ENCODE results near the gene PLCH1. TPM values are rescaled to one million over a fixed set of nuclear protein-coding genes. Genes with fewer than 3 reads are reported as not detected.
A peak's percentile ranks its signal among the peaks of the same experiment; 100 is the strongest.

The PLCH1 gene
- total RNA-seq, 1 experiment from 2014 or later, result 4.1 TPM

DNA sequence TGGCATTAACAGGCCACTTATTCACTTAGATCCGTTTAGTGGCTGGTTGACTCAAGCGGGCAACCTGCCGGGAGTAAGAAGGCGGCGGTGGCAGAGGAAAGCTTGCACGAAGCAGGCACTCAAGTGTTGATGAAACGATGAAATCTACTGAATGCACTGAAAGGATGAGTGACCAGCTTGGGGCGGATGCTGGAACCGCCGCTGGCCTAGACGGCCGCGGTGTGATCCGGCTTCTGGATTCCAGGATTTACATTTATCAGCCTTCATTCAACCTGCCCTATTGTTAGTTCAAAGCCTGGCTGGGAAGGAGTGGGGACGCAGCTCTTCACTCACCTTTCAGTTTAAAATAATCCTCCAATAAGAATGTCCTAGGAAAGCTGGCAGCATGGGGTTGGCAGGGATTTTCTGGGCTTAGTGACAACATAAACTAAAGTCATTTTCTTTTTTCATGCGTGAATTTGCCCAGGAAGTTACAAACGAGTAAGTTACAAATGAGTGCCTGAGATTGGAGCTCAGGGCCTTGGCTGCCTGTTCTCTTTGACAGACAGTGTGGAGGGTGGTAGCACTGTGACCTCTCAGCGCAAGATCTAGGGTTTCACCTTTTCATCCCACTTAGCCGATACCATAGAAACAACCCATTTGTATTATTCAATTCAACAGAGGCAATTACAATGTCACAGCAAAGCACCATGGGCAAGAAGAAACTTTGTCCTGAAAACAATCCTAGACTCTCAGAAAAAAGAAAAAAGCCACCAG, 1.1 kb upstream of the PLCH1 start:
- TF ChIP-seq EZH2 (IDR thresholded peaks at IDR 0.05; ENCODE audit: low read length, unreplicated experiment) (no peak), EZH2phosphoT487 (IDR thresholded peaks at IDR 0.05; ENCODE audit: borderline replicate concordance, low read length) (no peak)
- TF ChIP-seq, protein P1, sequence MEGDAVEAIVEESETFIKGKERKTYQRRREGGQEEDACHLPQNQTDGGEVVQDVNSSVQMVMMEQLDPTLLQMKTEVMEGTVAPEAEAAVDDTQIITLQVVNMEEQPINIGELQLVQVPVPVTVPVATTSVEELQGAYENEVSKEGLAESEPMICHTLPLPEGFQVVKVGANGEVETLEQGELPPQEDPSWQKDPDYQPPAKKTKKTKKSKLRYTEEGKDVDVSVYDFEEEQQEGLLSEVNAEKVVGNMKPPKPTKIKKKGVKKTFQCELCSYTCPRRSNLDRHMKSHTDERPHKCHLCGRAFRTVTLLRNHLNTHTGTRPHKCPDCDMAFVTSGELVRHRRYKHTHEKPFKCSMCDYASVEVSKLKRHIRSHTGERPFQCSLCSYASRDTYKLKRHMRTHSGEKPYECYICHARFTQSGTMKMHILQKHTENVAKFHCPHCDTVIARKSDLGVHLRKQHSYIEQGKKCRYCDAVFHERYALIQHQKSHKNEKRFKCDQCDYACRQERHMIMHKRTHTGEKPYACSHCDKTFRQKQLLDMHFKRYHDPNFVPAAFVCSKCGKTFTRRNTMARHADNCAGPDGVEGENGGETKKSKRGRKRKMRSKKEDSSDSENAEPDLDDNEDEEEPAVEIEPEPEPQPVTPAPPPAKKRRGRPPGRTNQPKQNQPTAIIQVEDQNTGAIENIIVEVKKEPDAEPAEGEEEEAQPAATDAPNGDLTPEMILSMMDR (conservative IDR thresholded peaks at IDR 0.05; ENCODE audit: low read depth, low read length), result no peak
- ChIA-PET CTCF (interaction anchor here (2.3 kb wide), 1 partner anchor 60 kb away, joined by 6 read pairs; the partner anchor contains the start of gene C3orf33), POLR2A (ENCODE audit: unreplicated experiment) (interaction anchor here (0.6 kb wide), 1 partner anchor 32 kb away, joined by 3 read pairs; no protein-coding TSS in a partner anchor)
- Histone ChIP-seq H3K9me2 (replicated peaks; ENCODE audit: low read length) (no peaks in the 10 kb centered on the region), H3K27ac (ENCODE audit: low read length) (peak overlapping the region; percentile 17), H3K27me3 (ENCODE audit: low read length) (no peaks in the 10 kb centered on the region), H4K20me1 (ENCODE audit: low read length) (no peaks in the 10 kb centered on the region), H3K4me1 (ENCODE audit: insufficient read depth, low read length) (peaks cover 48% of the 10 kb centered on the region), H3K9ac (ENCODE audit: low read length) (peak overlapping the region; percentile 61; the same call in 1 of the 2 replicates), H3K4me2 (ENCODE audit: low read length) (peak overlapping the region; percentile 98), H3K4me3 (ENCODE audit: low read length) (peak overlapping the region; percentile 91), H2AFZ (ENCODE audit: low read length) (peak overlapping the region; percentile 100), H3F3A (ENCODE audit: low read length, unreplicated experiment) (no peaks in the 10 kb centered on the region), H3K36me3 (ENCODE audit: low read depth, low read length) (no peaks in the 10 kb centered on the region), H3K79me2 (ENCODE audit: low read length) (0 out of 2 replicates have a peak, but pooled peaks cover 7% of the 10 kb centered on the region), H3K9me3 (ENCODE audit: low read length) (no peaks in the 10 kb centered on the region)
- DNase-seq, result peak; percentile 74
- no TSS peak for BruUV-seq (replicated peaks)
- intact Hi-C loops (cut with micrococcal nuclease), result loop anchor here (1.0 to 5.0 kb wide), 4 partner anchors 43 to 364 kb away; partner anchors contain the start of genes GMPS and SLC33A1
- peak; percentile 34 for ATAC-seq

DNA sequence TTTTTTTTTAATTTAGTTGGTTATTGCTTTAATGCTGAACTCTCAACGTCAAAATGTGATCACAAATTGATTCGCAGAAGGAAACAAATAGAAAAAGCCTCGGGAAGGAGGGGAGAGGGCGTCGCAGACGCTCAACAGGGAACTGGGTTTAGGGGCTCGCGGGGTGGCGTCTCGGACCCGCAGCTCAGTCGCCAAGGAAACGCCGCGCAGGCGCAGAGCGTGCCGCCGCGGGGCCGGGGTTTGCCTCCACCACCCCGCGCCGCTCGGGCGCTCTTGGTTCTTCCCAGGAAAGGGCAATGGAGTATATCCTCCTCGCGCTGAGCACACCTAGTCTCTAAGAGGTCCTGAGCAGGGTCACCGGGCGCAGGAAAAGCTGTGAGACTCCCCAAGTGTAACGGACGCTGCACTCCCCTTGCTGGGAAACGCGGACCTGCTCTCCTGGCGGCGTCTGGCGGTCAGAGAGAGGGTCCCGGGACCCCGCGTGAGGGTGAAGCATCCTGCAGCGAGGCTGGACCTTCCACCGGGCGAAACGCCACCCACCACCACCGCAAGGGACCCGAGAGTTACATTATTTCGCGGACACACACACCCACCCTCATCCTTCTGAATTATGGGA, 753 bp downstream of the PLCH1 start:
- intact Hi-C loops (cut with micrococcal nuclease), result loop anchor here (2.0 kb wide), 1 partner anchor 111 kb away; the partner anchor contains the start of gene SLC33A1
- DNase-seq, result peak; percentile 76
- CTCF ChIA-PET, result interaction anchor here (0.6 to 2.3 kb wide), 3 partner anchors 42 to 361 kb away, joined by 3 to 6 read pairs (median 5); partner anchors contain the start of gene C3orf33

More for the DNA sequence above, 753 bp downstream of the PLCH1 start:
- Histone ChIP-seq H2AFZ (ENCODE audit: low read length) (peak overlapping the region; percentile 100), H4K20me1 (ENCODE audit: low read length) (no peaks in the 10 kb centered on the region), H3K4me1 (ENCODE audit: insufficient read depth, low read length) (peaks cover 44% of the 10 kb centered on the region), H3K9ac (ENCODE audit: low read length) (peak overlapping the region; percentile 61), H3K36me3 (ENCODE audit: low read depth, low read length) (no peaks in the 10 kb centered on the region), H3F3A (ENCODE audit: low read length, unreplicated experiment) (no peaks in the 10 kb centered on the region), H3K4me3 (ENCODE audit: low read length) (peak overlapping the region; percentile 91), H3K9me3 (ENCODE audit: low read length) (no peaks in the 10 kb centered on the region), H3K27ac (ENCODE audit: low read length) (no peak overlapping the region), H3K9me2 (replicated peaks; ENCODE audit: low read length) (no peaks in the 10 kb centered on the region), H3K27me3 (ENCODE audit: low read length) (no peaks in the 10 kb centered on the region), H3K4me2 (ENCODE audit: low read length) (peak overlapping the region; percentile 98), H3K79me2 (ENCODE audit: low read length) (0 out of 2 replicates have a peak, but pooled peaks cover 7% of the 10 kb centered on the region)
- TSS peak; percentile 32 for BruUV-seq (replicated peaks)
- TF ChIP-seq EZH2 (IDR thresholded peaks at IDR 0.05; ENCODE audit: low read length, unreplicated experiment) (no peak), EZH2phosphoT487 (IDR thresholded peaks at IDR 0.05; ENCODE audit: borderline replicate concordance, low read length) (no peak)
- TF ChIP-seq, protein P1 (conservative IDR thresholded peaks at IDR 0.05; ENCODE audit: low read depth, low read length), result no peak
- peak; percentile 53 for ATAC-seq
- POLR2A ChIA-PET (ENCODE audit: unreplicated experiment), result interaction anchor here (0.8 to 1.0 kb wide), 2 partner anchors 29 to 62 kb away, joined by 3 to 5 read pairs; partner anchors contain the start of gene C3orf33
